Measurements from ENCODE around the gene ZNF678.

ZNF678 gene

GRCh38 chr1:227712648-227713047, 149.3 kb downstream of the ZNF678 start:
- DNase-seq (ENCODE audit: low read depth in 2 of 2) = no peak

GRCh38 chr1:227718932-227719331, 155.6 kb downstream of the ZNF678 start:
- no peak for DNase-seq (ENCODE audit: low read depth in 2 of 2)

- DNase-seq (ENCODE audit: low read depth in 2 of 2) = no peak
These were observed 160.1 kb downstream of the ZNF678 start for GRCh38 chr1:227723474-227723873.

DNA sequence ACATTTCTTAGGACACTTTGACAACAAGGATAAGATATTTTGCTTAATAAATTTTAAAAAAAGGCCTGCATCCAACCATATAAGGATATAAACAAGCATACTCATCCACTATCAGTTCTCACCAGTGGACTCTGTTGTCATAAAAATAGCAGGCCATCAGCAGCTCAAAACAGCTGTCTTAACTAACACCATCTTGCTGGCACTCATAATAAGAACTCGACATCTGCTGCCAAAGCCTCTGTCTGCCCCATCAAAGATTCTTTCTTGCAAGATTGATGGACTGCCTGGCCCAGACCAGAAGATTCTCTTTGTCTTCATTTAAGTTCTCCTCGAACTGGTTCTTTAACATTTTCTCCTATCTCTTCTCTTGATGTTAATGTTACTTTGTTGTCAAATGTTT, 161.7 kb downstream of the ZNF678 start:
- no peak for DNase-seq (ENCODE audit: low read depth in 2 of 2)

- DNase-seq (ENCODE audit: low read depth in 2 of 2) = no peak
These were observed 163.0 kb downstream of the ZNF678 start for GRCh38 chr1:227726318-227726717.

Measured in stimulated activated CD8-positive, alpha-beta memory T cell treated with anti-CD3 and anti-CD28 coated beads, Interleukin-7, amount 100 ng/mL, for 1 hour (primary cell).